Measurements from ENCODE around the gene PAXX.

DNA sequence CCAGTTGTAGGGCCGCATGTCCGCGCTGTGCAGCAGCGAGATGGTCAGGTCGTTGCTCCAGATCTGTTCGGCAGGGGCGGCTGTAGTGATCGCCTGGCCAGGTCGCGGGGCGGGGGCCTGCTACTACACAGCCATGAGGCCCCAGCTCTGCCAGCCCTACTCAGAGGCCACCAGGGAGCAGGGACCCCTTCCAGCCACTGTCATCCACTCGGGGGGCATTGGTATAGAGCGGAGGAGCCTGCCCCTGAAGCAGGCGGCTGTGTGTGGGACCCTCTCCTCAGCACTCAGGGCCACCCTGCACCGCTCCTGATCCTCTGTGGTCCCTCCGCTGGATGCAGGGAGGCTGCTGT is 49.4 kb upstream of the PAXX start:
- TF ChIP-seq POLR2A (IDR thresholded peaks at IDR 0.05; ENCODE audit: low read length) (no peak), GATA1 (IDR thresholded peaks at IDR 0.05; ENCODE audit: low read depth, low read length) (no peak)
